Esophagus muscularis mucosa (tissue), 3 donors: Measurements from ENCODE around the gene TBC1D16.

Experiments
- CTCF ChIP-seq, 3 experiments: fragments of 200-600 bp in 2 of 3; fragments of 450-650 bp in 1 of 3; sonication (generic) in 2 of 3; IDR thresholded peaks; one replicate each; pipeline ENCODE4 v1.5.1; 2017 to 2019; ENCODE audit warnings: antibody characterized with exemption in 3 of 3, mild to moderate bottlenecking in 2 of 3, moderate library complexity in 1 of 3
- POLR2A ChIP-seq: fragments of 450-650 bp; IDR thresholded peaks from one replicate; pipeline ENCODE4 v1.6.1; 2017; ENCODE audit warnings: antibody characterized with exemption, moderate library complexity, mild to moderate bottlenecking, low read depth

GRCh38 chr17:80060644-80061043, 25.0 kb upstream of the TBC1D16 start:
- no peak for TF ChIP-seq POLR2A
- TF ChIP-seq CTCF (IDR thresholded peaks at IDR 0.05), result no peak
